ENCODE data around the gene WNK1. TPM values are rescaled to one million over a fixed set of nuclear protein-coding genes. Genes with fewer than 3 reads are reported as not detected.

WNK1 gene
- polyA plus RNA-seq, 2 of the 4 experiments (the other 2 are of a cell fraction), result 88.4 to 98.0 TPM

GRCh38 chr12:807041-807735 is 54.8 kb downstream of the WNK1 start (continued):
- no peak for TF ChIP-seq REST (IDR thresholded peaks at IDR 0.05)
- no peak for TF ChIP-seq SREBF2 (IDR thresholded peaks at IDR 0.05)

GRCh38 chr12:810116-810515 is 57.7 kb downstream of the WNK1 start:
- TF ChIP-seq BCL3 (IDR thresholded peaks at IDR 0.05) (no peak), ZFP36 (IDR thresholded peaks at IDR 0.05; ENCODE audit: borderline replicate concordance, partially characterized antibody) (no peak), NPAS2 (CRISPR knock-in tag; IDR thresholded peaks at IDR 0.05; ENCODE audit: borderline replicate concordance) (no peak), E2F6 (IDR thresholded peaks at IDR 0.05; ENCODE audit: borderline replicate concordance, low read depth) (no peak), HOXB5 (CRISPR knock-in tag; IDR thresholded peaks at IDR 0.05) (no peak), HDAC2 (IDR thresholded peaks at IDR 0.05) (no peak), FOXS1 (CRISPR knock-in tag; IDR thresholded peaks at IDR 0.05) (no peak), REST (IDR thresholded peaks at IDR 0.05) (no peak), HMGXB4 (CRISPR knock-in tag; IDR thresholded peaks at IDR 0.05; ENCODE audit: borderline replicate concordance) (no peak), PHF8 (IDR thresholded peaks at IDR 0.05; ENCODE audit: borderline replicate concordance, low read depth) (no peak), JUN (IDR thresholded peaks at IDR 0.05) (no peak), JUNB (IDR thresholded peaks at IDR 0.05) (no peak), RCOR1 (IDR thresholded peaks at IDR 0.05; ENCODE audit: low read depth, low read length) (no peak), GATA3 (IDR thresholded peaks at IDR 0.05; ENCODE audit: borderline replicate concordance) (no peak), TP53 (CRISPR knock-in tag; IDR thresholded peaks at IDR 0.05) (no peak), MAFK (IDR thresholded peaks at IDR 0.05; ENCODE audit: partially characterized antibody) (no peak), SREBF2 (IDR thresholded peaks at IDR 0.05) (no peak)
- Histone ChIP-seq H3K4me2 (peak overlapping the region; percentile 4; the same call in 1 of the 3 replicates), H3K4me3 (no peak overlapping the region), H3K4me1 (peaks cover 71% of the 10 kb centered on the region), H3K9me3 (no peaks in the 10 kb centered on the region), H3K27ac (no peak overlapping the region)
- no peak for ATAC-seq
- no peak for FAIRE-seq
- ChIA-PET POLR2A (no interaction called here), CTCF (interaction anchor here (1.2 to 8.5 kb wide), 3 partner anchors 58 to 234 kb away, joined by 3 to 114 read pairs (median 4); partner anchors contain the start of gene WNK1)
- no peak for DNase-seq (ENCODE audit: low read depth in 1 of 2, low spot score in 1 of 2)
- 68% methylated on average over 4 of the region's 4 CpGs for WGBS (ENCODE audit: missing lambda C conversion rate)

Measured in A549 (cell line).